CD4-positive, CD25-positive, alpha-beta regulatory T cell (primary cell): Measurements from ENCODE around the gene CALML3. TPM values are rescaled to one million over a fixed set of nuclear protein-coding genes. Genes with fewer than 3 reads are reported as not detected.

Experiments used
- ATAC-seq, 2 donors: fragments of 150-1000 bp; cut with Tn5 transposase; one replicate each; pipeline ENCODE4 v1.10.0; 2021; ENCODE audit warnings: low read depth in 2 of 2, moderate number of reproducible peaks in 2 of 2, moderate library complexity in 1 of 2
- DNase-seq, 3 donors: peaks; one replicate each; pipeline versions ENCODE4 v3.0.0 to v3.0.0-alpha.2; 2012 to 2022; ENCODE audit warnings: mixed read lengths in 1 of 3
- H3K27ac ChIP-seq: one replicate; pipeline ENCODE4 v1.7.0; 2013; ENCODE audit warnings: mild to moderate bottlenecking, low read length; ENCODE audit not compliant: insufficient read depth, poor library complexity, severe bottlenecking
- H3K27me3 ChIP-seq: one replicate; pipeline ENCODE4 v1.7.0; 2013; ENCODE audit warnings: low read length; ENCODE audit not compliant: control insufficient read depth, insufficient read depth
- H3K36me3 ChIP-seq: one replicate; pipeline ENCODE4 v1.7.0; 2013; ENCODE audit warnings: mild to moderate bottlenecking, low read length, moderate library complexity; ENCODE audit not compliant: control insufficient read depth, insufficient read depth
- H3K4me1 ChIP-seq: 2 replicates; pipeline ENCODE4 v1.7.0; 2013; ENCODE audit warnings: mild to moderate bottlenecking, low read length; ENCODE audit not compliant: insufficient read depth, control insufficient read depth, poor library complexity, severe bottlenecking
- H3K4me3 ChIP-seq: one replicate; pipeline ENCODE4 v1.7.0; 2013; ENCODE audit warnings: low read depth, mild to moderate bottlenecking, low read length, moderate library complexity
- H3K9me3 ChIP-seq, 2 experiments: 1 replicate in 1 of 2; 2 replicates in 1 of 2; pipeline ENCODE4 v1.7.0; 2013; ENCODE audit warnings: low read length in 2 of 2, mild to moderate bottlenecking in 1 of 2, moderate library complexity in 1 of 2; ENCODE audit not compliant: control insufficient read depth in 2 of 2
- H3K27ac Mint-ChIP-seq, 3 donors: one replicate each; pipeline ENCODE4 v1.8.0; 2020 to 2022; ENCODE audit warnings: mild to moderate bottlenecking in 3 of 3, mixed read lengths in 3 of 3, moderate library complexity in 2 of 3
- H3K27me3 Mint-ChIP-seq: one replicate; pipeline ENCODE4 v1.8.0; 2022; ENCODE audit warnings: mild to moderate bottlenecking, mixed read lengths
- H3K36me3 Mint-ChIP-seq: one replicate; pipeline ENCODE4 v1.8.0; 2020; ENCODE audit warnings: mixed read lengths
- H3K4me1 Mint-ChIP-seq, 4 donors: one replicate each; pipeline ENCODE4 v1.8.0; 2020 to 2022; ENCODE audit warnings: mixed read lengths in 4 of 4, mild to moderate bottlenecking in 1 of 4
- H3K4me3 Mint-ChIP-seq, 4 donors: one replicate each; pipeline ENCODE4 v1.8.0; 2020 to 2022; ENCODE audit warnings: mild to moderate bottlenecking in 4 of 4, mixed read lengths in 4 of 4, moderate library complexity in 3 of 4
- H3K9me3 Mint-ChIP-seq, 7 donors: one replicate each; pipeline ENCODE4 v1.8.0; 2020 to 2022; ENCODE audit warnings: mixed read lengths in 7 of 7, mild to moderate bottlenecking in 3 of 7, moderate library complexity in 2 of 7
- polyA plus RNA-seq, 4 donors: library from polyadenylated mRNA; unstranded; fragments of 300-500 nt; fragmentation: Illumina TruSeq; gene quantifications; one replicate each; pipeline ENCODE4 v1.2.3, GENCODE V29; 2021
- total RNA-seq: library from RNA; stranded (reverse); gene quantifications from one replicate; pipeline ENCODE4 v1.2.3, GENCODE V29; 2022

CALML3 gene
- total and polyA plus RNA-seq, 5 donors from 2014 or later = not detected

DNA sequence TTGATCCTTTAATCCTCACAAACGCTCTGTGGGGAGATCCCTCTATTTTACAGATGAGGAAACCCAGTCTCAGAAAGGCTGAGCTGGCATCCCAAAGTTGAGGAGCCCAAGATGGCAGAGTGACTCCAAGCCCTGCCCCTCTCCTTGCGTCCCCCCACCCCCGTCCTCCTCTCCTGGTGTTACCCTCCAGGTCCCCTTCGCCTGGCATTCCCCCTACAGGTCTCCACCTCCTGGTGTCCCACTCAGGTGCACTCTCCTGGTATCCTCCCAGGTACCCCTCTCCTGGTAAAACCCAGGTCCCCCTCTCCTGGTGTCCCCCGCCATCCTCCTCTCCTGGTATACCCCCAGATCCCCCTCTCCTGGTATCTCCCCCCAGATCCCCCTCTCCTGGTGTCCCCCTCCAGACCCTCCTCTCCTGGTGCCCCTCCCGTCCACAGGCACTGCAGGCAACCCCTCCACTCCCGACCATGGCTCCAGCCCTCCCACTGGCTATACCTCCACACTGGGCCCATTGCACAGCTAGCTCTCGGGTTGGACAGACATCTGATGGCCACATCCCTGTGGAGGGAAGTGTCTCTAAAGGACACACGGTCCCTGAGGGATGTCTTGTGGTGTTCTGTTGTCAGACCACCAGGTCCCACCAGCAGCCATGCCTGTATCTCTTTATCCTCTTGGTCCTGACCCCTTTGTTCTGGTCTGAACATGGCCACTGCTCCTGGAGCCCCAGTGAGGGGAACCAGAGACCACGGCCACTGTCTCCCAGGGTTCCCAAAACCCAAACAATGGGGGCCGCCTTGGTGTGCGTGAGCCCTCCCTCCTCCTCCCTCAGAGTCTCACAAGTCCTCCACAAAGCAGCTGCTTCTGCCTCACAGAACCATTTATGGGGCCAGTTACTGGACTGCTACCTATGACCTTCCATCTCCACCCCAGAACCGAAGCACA, 37.2 kb downstream of the CALML3 start:
- no peaks in the 10 kb centered on the region for H3K9me3 ChIP-seq
- H3K27ac ChIP-seq = no peak overlapping the region
- no peak overlapping the region for H3K4me3 ChIP-seq
- H3K36me3 Mint-ChIP-seq = peaks cover 3% of the 10 kb centered on the region
- H3K27me3 ChIP-seq = no peaks in the 10 kb centered on the region
- peaks cover 26% of the 10 kb centered on the region for H3K4me1 ChIP-seq
- peak overlapping the region in 1 of 4 donors; percentile 6 for H3K4me3 Mint-ChIP-seq
- no peak for ATAC-seq
- H3K9me3 Mint-ChIP-seq = peaks cover 0 to 6% (median 0%) of the 10 kb centered on the region in 7 donors
- H3K27ac Mint-ChIP-seq = peak overlapping the region in 1 of 3 donors; percentile 60
- H3K27me3 Mint-ChIP-seq = peaks cover 5% of the 10 kb centered on the region
- no peaks in the 10 kb centered on the region for H3K36me3 ChIP-seq
- DNase-seq = no peak
- H3K4me1 Mint-ChIP-seq = peaks cover 3 to 38% (median 12%) of the 10 kb centered on the region in 4 donors

DNA sequence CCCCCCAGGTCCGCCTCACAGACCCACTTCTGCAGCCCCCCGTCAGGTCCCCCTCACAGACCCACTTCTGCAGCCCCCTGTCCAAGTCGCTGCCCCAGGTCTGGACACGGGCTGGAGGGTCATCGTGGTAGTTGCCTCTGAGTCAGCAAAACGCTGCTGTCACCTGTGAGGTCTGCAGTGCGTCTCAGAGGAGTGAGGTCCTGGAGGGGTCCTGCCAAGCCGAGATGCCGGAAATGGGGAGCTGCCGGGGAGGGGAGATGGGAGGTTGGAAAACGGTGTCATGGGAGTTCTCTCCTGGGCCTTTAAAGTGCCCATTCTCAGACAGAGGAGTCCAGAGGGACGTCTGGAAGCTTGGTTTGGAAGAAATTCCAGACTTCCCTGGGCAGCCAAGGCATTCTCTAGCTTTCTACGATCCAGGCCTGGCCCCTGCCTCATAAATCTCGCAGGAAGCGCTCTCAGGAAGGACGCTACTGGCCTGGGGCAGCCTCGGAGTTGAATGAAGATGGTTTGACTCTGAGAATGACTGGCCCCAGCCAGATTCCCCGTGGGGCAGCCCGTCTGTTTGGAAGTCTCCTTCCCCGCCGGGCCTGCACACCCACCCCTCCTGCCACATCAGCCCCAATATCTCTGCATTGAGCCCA, 38.7 kb downstream of the CALML3 start:
- Mint-ChIP-seq H3K9me3 (peaks cover 0 to 6% (median 0%) of the 10 kb centered on the region in 7 donors), H3K4me3 (peak overlapping the region in 3 of 4 donors; percentile 72 to 85 (median 84)), H3K36me3 (peaks cover 3% of the 10 kb centered on the region), H3K27ac (peak overlapping the region in 2 of 3 donors; percentile 96 to 98), H3K27me3 (peaks cover 8% of the 10 kb centered on the region), H3K4me1 (peaks cover 3 to 42% (median 17%) of the 10 kb centered on the region in 4 donors)
- Histone ChIP-seq H3K9me3 (no peaks in the 10 kb centered on the region), H3K27ac (peak overlapping the region; percentile 76), H3K27me3 (no peaks in the 10 kb centered on the region), H3K4me1 (peaks cover 28% of the 10 kb centered on the region), H3K4me3 (peak overlapping the region; percentile 59), H3K36me3 (no peaks in the 10 kb centered on the region)
- ATAC-seq = no peak
- DNase-seq = no peak

DNA sequence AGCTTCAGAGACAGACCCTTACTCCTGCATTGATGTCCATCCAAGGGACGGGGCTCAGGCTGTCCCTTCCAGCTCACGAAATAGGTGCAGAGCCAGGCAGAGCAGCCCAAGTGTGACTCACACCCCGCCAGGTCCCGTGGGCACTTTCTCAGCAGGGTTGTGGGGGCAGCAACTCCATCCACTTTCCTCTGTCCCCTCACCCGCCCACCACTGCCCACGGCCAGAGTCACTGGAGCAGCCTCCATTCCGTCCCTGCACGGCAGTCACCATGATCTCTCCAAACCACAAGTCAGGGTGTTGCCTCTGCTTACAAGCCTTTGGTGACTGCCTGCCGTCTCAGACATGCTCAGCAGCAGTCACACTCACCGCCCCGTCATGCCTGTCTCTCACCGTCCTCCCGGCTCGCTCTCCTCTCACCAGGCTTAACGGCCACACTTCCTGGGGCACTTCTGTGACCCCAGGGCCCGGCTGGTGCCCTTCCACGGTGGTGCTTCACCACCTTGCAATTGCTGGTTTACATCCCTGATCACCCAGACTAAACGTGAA, 39.3 kb downstream of the CALML3 start:
- peak overlapping the region; percentile 59 for H3K4me3 ChIP-seq
- Mint-ChIP-seq H3K27ac (peak overlapping the region; percentile 96 to 98 (median 96)), H3K9me3 (peaks cover 0 to 6% (median 0%) of the 10 kb centered on the region in 7 donors), H3K4me1 (peaks cover 3 to 42% (median 17%) of the 10 kb centered on the region in 4 donors), H3K36me3 (peaks cover 6% of the 10 kb centered on the region), H3K27me3 (peaks cover 9% of the 10 kb centered on the region), H3K4me3 (peak overlapping the region; percentile 84 to 88 (median 84))
- H3K27me3 ChIP-seq = no peaks in the 10 kb centered on the region
- peak; percentile 70 to 76 for ATAC-seq
- no peaks in the 10 kb centered on the region for H3K36me3 ChIP-seq
- peak overlapping the region; percentile 76 for H3K27ac ChIP-seq
- H3K4me1 ChIP-seq = peaks cover 28% of the 10 kb centered on the region
- H3K9me3 ChIP-seq = no peaks in the 10 kb centered on the region
- peak; percentile 8 to 76 (median 46) for DNase-seq

- no peaks in the 10 kb centered on the region for H3K9me3 ChIP-seq
- H3K27me3 ChIP-seq = no peaks in the 10 kb centered on the region
- Mint-ChIP-seq H3K9me3 (peaks cover 0 to 6% (median 0%) of the 10 kb centered on the region in 7 donors), H3K4me3 (peak overlapping the region; percentile 84 to 88 (median 84)), H3K36me3 (peaks cover 7% of the 10 kb centered on the region), H3K4me1 (peaks cover 3 to 42% (median 17%) of the 10 kb centered on the region in 4 donors), H3K27me3 (peaks cover 9% of the 10 kb centered on the region), H3K27ac (peak overlapping the region; percentile 96 to 98 (median 96))
- ATAC-seq (peak; percentile 63 to 70), DNase-seq (peak in 2 of 3 donors; percentile 44 to 84)
- peak overlapping the region; percentile 59 for H3K4me3 ChIP-seq
- H3K36me3 ChIP-seq = no peaks in the 10 kb centered on the region
- H3K4me1 ChIP-seq = peaks cover 28% of the 10 kb centered on the region
- H3K27ac ChIP-seq = peak overlapping the region; percentile 76
These were observed 39.9 kb downstream of the CALML3 start for GRCh38 chr10:5564537-5565204.

DNA sequence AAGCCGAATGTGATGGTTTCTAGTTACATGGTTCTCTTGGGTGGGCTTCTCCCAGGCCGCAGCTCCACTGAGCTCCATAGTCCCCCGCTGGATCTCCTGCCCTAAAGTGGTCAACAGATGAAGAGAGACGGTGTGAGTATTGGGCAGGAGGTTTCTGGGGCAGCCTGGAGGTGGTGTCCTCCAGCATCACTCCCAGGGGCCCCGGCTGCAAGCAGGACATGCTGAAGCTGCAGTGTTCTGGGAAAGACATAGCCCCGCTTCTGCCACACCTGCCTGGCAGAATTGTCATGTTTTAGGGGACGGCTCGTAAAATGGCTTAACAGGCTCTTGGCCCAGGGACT, 40.4 kb downstream of the CALML3 start:
- H3K27ac ChIP-seq = peak overlapping the region; percentile 76

GRCh38 chr10:5565671-5566581, 41.2 kb downstream of the CALML3 start:
- DNase-seq = no peak
- H3K9me3 Mint-ChIP-seq = peaks cover 0 to 6% (median 0%) of the 10 kb centered on the region in 7 donors
- Histone ChIP-seq H3K4me3 (no peak overlapping the region), H3K9me3 (no peaks in the 10 kb centered on the region), H3K27me3 (no peaks in the 10 kb centered on the region), H3K36me3 (no peaks in the 10 kb centered on the region), H3K4me1 (peaks cover 28% of the 10 kb centered on the region), H3K27ac (no peak overlapping the region)
- peaks cover 0 to 42% (median 16%) of the 10 kb centered on the region in 4 donors for H3K4me1 Mint-ChIP-seq
- peak overlapping the region in 2 of 4 donors; percentile 28 to 59 for H3K4me3 Mint-ChIP-seq
- H3K27me3 Mint-ChIP-seq = peaks cover 9% of the 10 kb centered on the region
- no peak for ATAC-seq
- peak overlapping the region; percentile 71 to 98 (median 96) for H3K27ac Mint-ChIP-seq
- H3K36me3 Mint-ChIP-seq = peaks cover 7% of the 10 kb centered on the region

More for the DNA sequence above, 40.4 kb downstream of the CALML3 start:
- peaks cover 7% of the 10 kb centered on the region for H3K36me3 Mint-ChIP-seq
- Histone ChIP-seq H3K9me3 (no peaks in the 10 kb centered on the region), H3K36me3 (no peaks in the 10 kb centered on the region), H3K4me1 (peaks cover 28% of the 10 kb centered on the region), H3K4me3 (no peak overlapping the region), H3K27me3 (no peaks in the 10 kb centered on the region)
- no peak for ATAC-seq
- H3K27me3 Mint-ChIP-seq = peaks cover 9% of the 10 kb centered on the region
- peaks cover 0 to 6% (median 0%) of the 10 kb centered on the region in 7 donors for H3K9me3 Mint-ChIP-seq
- H3K27ac Mint-ChIP-seq = peak overlapping the region; percentile 96 to 98 (median 96)
- peaks cover 2 to 42% (median 16%) of the 10 kb centered on the region in 4 donors for H3K4me1 Mint-ChIP-seq
- peak overlapping the region in 3 of 4 donors; percentile 84 to 85 (median 84) for H3K4me3 Mint-ChIP-seq
- no peak for DNase-seq
